Glutamatergic neuron (in vitro differentiated cells): ENCODE data around the gene EMD. TPM values are rescaled to one million over a fixed set of nuclear protein-coding genes. Genes with fewer than 3 reads are reported as not detected.

ENCODE experiments used
- DNase-seq: peaks from one replicate; pipeline ENCODE4 v3.0.0; 2022
- H3K27ac Mint-ChIP-seq: one replicate; pipeline ENCODE4 v1.8.0; 2020; ENCODE audit warnings: mild to moderate bottlenecking, mixed read lengths, inconsistent platforms; ENCODE audit not compliant: unreplicated experiment
- H3K27me3 Mint-ChIP-seq: one replicate; pipeline ENCODE4 v1.8.0; 2020; ENCODE audit warnings: mild to moderate bottlenecking, moderate library complexity, mixed read lengths, inconsistent platforms; ENCODE audit not compliant: unreplicated experiment
- H3K36me3 Mint-ChIP-seq: one replicate; pipeline ENCODE4 v1.8.0; 2020; ENCODE audit warnings: mild to moderate bottlenecking, mixed read lengths, inconsistent platforms; ENCODE audit not compliant: unreplicated experiment
- H3K4me1 Mint-ChIP-seq: one replicate; pipeline ENCODE4 v1.8.0; 2020; ENCODE audit warnings: mild to moderate bottlenecking, low read depth, mixed read lengths, inconsistent platforms; ENCODE audit not compliant: unreplicated experiment
- H3K4me3 Mint-ChIP-seq: one replicate; pipeline ENCODE4 v1.8.0; 2020; ENCODE audit warnings: mild to moderate bottlenecking, mixed read lengths, inconsistent platforms; ENCODE audit not compliant: unreplicated experiment
- H3K9me3 Mint-ChIP-seq: one replicate; pipeline ENCODE4 v1.8.0; 2020; ENCODE audit warnings: mild to moderate bottlenecking, moderate library complexity, mixed read lengths, inconsistent platforms; ENCODE audit not compliant: unreplicated experiment
- CTCF ChIP-seq: fragments of 200-600 bp; sonication (generic); IDR thresholded peaks from one replicate; pipeline ENCODE4 v1.5.0; 2021; ENCODE audit not compliant: partially characterized antibody, unreplicated experiment
- total RNA-seq: library from RNA; stranded (reverse); fragmentation: NEBNext Ultra II Directional; extraction: Animal tissue kit (Norgen Biotek cat#: 25700); gene quantifications from one replicate; pipeline ENCODE4 v1.2.1, GENCODE V29; 2021; ENCODE audit not compliant: unreplicated experiment

The EMD gene
- total RNA-seq, 1 donor from 2014 or later = 56.8 TPM

DNA sequence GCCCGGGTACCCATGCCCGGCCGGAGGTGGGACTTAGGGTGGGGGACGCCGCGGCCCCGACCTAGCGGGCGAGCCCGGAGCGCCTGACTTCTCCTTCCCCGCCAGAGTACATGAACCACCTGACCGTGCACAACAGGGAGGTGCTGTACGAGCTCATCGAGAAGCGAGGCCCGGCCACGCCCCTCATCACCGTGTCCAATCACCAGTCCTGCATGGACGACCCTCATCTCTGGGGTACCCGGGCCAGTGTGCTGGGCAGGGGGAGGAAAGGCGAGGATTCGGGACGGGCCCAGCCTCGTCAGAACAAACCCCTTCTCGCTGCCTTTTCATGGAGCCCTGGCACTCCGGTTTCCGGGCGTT is 32.9 kb downstream of the EMD start:
- Mint-ChIP-seq H3K4me3 (peak overlapping the region; percentile 81), H3K27ac (no peak overlapping the region), H3K9me3 (peaks cover 1% of the 10 kb centered on the region), H3K27me3 (peaks cover 3% of the 10 kb centered on the region), H3K36me3 (no peaks in the 10 kb centered on the region), H3K4me1 (peaks cover under 1% of the 10 kb centered on the region)
- TF ChIP-seq CTCF = no peak
- peak; percentile 70 for DNase-seq

DNA sequence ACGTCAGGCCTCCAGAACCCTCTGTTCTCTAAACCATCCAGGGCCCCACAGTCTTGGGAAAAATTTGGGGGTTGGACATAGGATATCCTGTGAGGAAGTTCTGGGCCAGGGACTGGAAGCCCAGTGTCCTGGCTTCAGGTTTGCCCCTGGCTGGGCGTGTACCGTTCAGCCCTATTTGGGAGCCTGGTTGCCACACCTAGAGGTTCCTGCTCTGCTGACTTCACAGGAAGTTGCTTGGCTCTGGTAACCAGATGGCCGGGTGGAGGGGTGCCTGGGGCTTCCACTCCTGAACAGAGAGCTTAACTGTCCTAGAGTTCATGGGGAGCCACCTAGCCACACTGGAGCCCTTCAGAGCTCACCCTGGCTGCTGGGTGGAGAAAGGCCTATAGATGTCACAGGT is 33.4 kb downstream of the EMD start:
- Mint-ChIP-seq H3K27me3 (peaks cover 3% of the 10 kb centered on the region), H3K36me3 (no peaks in the 10 kb centered on the region), H3K4me3 (no peak overlapping the region), H3K4me1 (peaks cover 4% of the 10 kb centered on the region), H3K27ac (no peak overlapping the region), H3K9me3 (peaks cover 1% of the 10 kb centered on the region)
- TF ChIP-seq CTCF = no peak
- DNase-seq = no peak

DNA sequence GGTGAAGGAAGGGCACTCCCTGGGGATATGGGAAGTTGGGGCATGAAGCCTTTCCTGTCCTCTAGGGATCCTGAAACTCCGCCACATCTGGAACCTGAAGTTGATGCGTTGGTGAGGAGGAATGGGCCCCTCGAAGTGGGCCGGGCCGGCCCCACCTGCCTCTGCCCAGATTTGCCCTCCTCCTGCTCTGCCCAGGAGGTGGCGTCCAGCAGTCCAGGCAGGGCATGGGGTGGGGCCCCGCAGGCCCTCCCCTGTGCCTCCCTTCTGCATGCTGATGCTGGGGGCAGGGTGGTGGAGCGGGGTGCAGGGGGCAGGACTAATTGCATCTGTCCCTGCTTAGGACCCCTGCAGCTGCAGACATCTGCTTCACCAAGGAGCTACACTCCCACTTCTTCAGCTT is 34.0 kb downstream of the EMD start:
- Mint-ChIP-seq H3K4me3 (no peak overlapping the region), H3K27ac (no peak overlapping the region), H3K27me3 (peaks cover 3% of the 10 kb centered on the region), H3K4me1 (peaks cover 4% of the 10 kb centered on the region), H3K36me3 (no peaks in the 10 kb centered on the region), H3K9me3 (peaks cover 1% of the 10 kb centered on the region)
- TF ChIP-seq CTCF = no peak
- no peak for DNase-seq

- Mint-ChIP-seq H3K4me1 (peaks cover 9% of the 10 kb centered on the region), H3K9me3 (no peaks in the 10 kb centered on the region), H3K4me3 (peak overlapping the region; percentile 38), H3K27me3 (no peaks in the 10 kb centered on the region), H3K27ac (peak overlapping the region; percentile 66), H3K36me3 (no peaks in the 10 kb centered on the region)
- no peak for TF ChIP-seq CTCF
- no peak for DNase-seq
Measured at GRCh38 chrX:154417157-154417556, 38.1 kb downstream of the EMD start.

GRCh38 chrX:154419189-154419588 is 40.1 kb downstream of the EMD start:
- Mint-ChIP-seq H3K27me3 (no peaks in the 10 kb centered on the region), H3K4me3 (no peak overlapping the region), H3K9me3 (no peaks in the 10 kb centered on the region), H3K36me3 (no peaks in the 10 kb centered on the region), H3K4me1 (peaks cover 9% of the 10 kb centered on the region), H3K27ac (no peak overlapping the region)
- DNase-seq = no peak
- no peak for TF ChIP-seq CTCF
